Measurements from ENCODE around the gene UBAC2.

Gene UBAC2

GRCh38 chr13:99417201-99418102 is 216.8 kb downstream of the UBAC2 start:
- ChIA-PET POLR2A (no interaction called here), CTCF (interaction anchor here (4.1 to 9.8 kb wide), 3 partner anchors 18 to 147 kb away, joined by 17 to 155 read pairs (median 50); no protein-coding TSS in a partner anchor)
- DNase-seq (ENCODE audit: extremely low spot score): no peak
- no peak for TF ChIP-seq CTCF (IDR thresholded peaks at IDR 0.05; ENCODE audit: control extremely low read depth, extremely low read depth, low read depth, missing control alignments)

DNA sequence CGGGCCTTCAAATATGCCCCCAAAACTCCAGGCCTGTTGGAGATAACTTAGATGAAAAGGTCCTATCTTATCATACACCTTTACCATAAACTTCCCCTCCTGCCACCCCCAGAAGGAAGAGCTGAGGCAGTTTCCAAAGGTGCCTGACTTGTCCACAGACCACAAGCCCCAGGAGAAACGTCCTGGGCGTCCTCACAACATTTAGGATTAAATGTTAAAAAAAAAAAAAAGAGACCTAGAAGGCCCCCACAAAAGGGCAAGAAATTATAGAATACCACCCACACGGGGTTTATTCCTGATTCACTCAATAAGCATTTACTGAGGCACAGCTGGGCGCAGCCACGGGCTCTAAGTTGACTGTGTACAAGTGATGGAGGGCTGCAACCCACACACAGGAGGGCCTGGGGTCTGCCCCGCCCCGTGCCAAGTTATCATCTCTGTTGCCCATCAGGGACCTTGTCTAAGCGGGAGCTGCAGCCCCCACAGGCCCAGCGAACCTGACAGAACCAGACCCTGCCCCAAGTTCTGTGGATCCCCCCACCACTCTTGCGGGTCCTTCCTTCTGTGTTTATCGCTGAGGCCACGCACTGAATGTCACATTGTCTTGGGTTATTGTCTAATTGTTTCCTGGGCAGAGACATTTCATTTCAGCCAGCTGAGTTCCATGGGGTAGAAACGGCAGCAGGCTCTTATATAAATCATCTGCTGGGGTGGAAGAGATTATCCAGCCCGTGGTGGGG is 217.6 kb downstream of the UBAC2 start:
- DNase-seq (ENCODE audit: extremely low spot score): no peak
- no peak for TF ChIP-seq CTCF (IDR thresholded peaks at IDR 0.05; ENCODE audit: control extremely low read depth, extremely low read depth, low read depth, missing control alignments)
- CTCF ChIA-PET: interaction anchor here (1.8 to 9.8 kb wide), 4 partner anchors 17 to 148 kb away, joined by 3 to 155 read pairs (median 34); no protein-coding TSS in a partner anchor
- POLR2A ChIA-PET: interaction anchor here (0.6 kb wide), 1 partner anchor 17 kb away, joined by 3 read pairs; no protein-coding TSS in a partner anchor

GRCh38 chr13:99418843-99419140 is 218.1 kb downstream of the UBAC2 start:
- POLR2A ChIA-PET: interaction anchor here (1.2 kb wide), 1 partner anchor 16 kb away, joined by 3 read pairs; no protein-coding TSS in a partner anchor
- TF ChIP-seq CTCF (IDR thresholded peaks at IDR 0.05; ENCODE audit: control extremely low read depth, extremely low read depth, low read depth, missing control alignments): no peak
- no peak for DNase-seq (ENCODE audit: extremely low spot score)
- CTCF ChIA-PET: interaction anchor here (1.8 to 9.8 kb wide), 5 partner anchors 8 to 149 kb away, joined by 3 to 155 read pairs (median 50); no protein-coding TSS in a partner anchor

DNA sequence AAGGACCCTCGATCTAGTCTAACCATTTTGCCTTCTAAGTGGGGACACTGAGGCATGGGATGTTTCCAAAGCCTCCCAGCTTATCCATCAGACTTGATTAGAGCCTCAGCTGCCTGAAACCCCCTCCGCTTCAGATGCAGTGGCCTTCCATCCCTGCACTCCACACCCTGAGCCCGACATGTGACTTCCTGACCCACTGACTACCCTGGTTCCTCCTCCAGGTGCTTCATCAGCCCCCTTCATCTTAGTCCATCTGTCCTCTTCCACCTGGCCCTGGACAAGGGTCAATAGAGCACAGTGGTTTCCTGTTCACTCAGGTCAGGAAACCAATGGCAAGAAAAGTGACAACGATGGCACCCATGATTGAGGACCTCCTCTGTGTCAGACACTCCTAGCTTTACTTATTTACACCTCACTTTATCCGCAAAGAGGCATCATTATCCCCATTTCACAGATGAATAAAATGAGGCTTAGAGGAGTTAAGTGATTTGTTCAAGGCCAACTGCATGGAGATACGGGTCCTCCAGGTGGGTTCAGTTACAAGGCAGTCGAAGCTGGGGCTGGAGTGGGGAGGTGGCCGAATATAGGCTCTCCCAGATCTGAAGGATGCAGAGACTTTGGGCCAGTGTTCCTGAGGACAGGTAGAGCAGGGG is 219.1 kb downstream of the UBAC2 start:
- DNase-seq (ENCODE audit: extremely low spot score): no peak
- ChIA-PET POLR2A (interaction anchor here (0.7 to 1.2 kb wide), 3 partner anchors 15 to 53 kb away, joined by 3 to 4 read pairs (median 3); no protein-coding TSS in a partner anchor), CTCF (interaction anchor here (0.8 to 9.8 kb wide), 13 partner anchors 9 to 154 kb away, joined by 3 to 155 read pairs (median 7); no protein-coding TSS in a partner anchor)
- TF ChIP-seq CTCF (IDR thresholded peaks at IDR 0.05; ENCODE audit: control extremely low read depth, extremely low read depth, low read depth, missing control alignments): no peak

DNA sequence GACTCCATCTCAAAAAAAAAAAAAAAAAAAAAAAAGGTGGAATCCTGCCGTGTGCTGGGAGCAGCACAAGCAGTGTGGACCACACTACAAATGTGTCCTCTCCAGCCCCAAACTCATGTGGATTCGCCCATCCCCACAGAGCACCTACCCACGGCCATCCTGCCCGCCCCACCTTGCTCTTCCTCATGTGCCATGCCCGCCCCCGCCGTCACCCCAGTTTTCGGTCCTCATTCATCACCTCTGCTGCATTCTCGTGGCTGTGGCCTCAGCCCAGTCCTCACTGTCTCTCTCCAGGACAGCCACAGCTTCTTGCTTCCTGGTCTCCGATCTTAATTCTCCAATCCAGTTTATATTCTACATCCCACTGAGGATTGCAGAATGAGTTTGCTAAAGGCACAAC is 220.6 kb downstream of the UBAC2 start:
- CTCF ChIA-PET: interaction anchor here (1.0 to 9.8 kb wide), 11 partner anchors 10 to 152 kb away, joined by 3 to 155 read pairs (median 7); no protein-coding TSS in a partner anchor

More for the DNA sequence above, 220.6 kb downstream of the UBAC2 start:
- DNase-seq (ENCODE audit: extremely low spot score): no peak
- POLR2A ChIA-PET: no interaction called here
- TF ChIP-seq CTCF (IDR thresholded peaks at IDR 0.05; ENCODE audit: control extremely low read depth, extremely low read depth, low read depth, missing control alignments): no peak
